Skeletal muscle cell (primary cell): Measurements from ENCODE around the gene IL15RA.
"Not testable (repeated sequence)": the region's sequence is repeated elsewhere in the genome, so short reads cannot be mapped to it uniquely, and the experiment has no call there.

ENCODE experiments used
- DNase-seq: peaks from one replicate; pipeline ENCODE4 v3.0.0-alpha.2; 2010; ENCODE audit warnings: low read depth
- H3K4me3 ChIP-seq: 2 replicates; pipeline ENCODE4 v1.5.1; 2011; ENCODE audit warnings: low read depth, mild to moderate bottlenecking, control low read depth, low read length, moderate library complexity

IL15RA gene

GRCh38 chr10:5958675-5959074 lies 18.7 kb downstream of the IL15RA start:
- no peak for DNase-seq
- H3K4me3 ChIP-seq, result no peak overlapping the region

GRCh38 chr10:5958077-5958476 lies 19.3 kb downstream of the IL15RA start:
- no peak for DNase-seq
- no peak overlapping the region for H3K4me3 ChIP-seq

GRCh38 chr10:5956146-5956936 lies 21.0 kb downstream of the IL15RA start:
- no peak overlapping the region for H3K4me3 ChIP-seq
- no peak for DNase-seq

- DNase-seq, result no peak
- no peak overlapping the region for H3K4me3 ChIP-seq
Measured at GRCh38 chr10:5953676-5954075, 23.7 kb downstream of the IL15RA start.

GRCh38 chr10:5952731-5953385 lies 24.5 kb downstream of the IL15RA start:
- no peak for DNase-seq
- H3K4me3 ChIP-seq, result no peak overlapping the region

GRCh38 chr10:5951721-5952407 lies 25.5 kb downstream of the IL15RA start:
- H3K4me3 ChIP-seq, result no peak overlapping the region
- no peak for DNase-seq

- H3K4me3 ChIP-seq, result no peak overlapping the region
- DNase-seq, result no peak
Measured at GRCh38 chr10:5951167-5951711, 26.1 kb downstream of the IL15RA start.

- DNase-seq, result no peak
Measured at GRCh38 chr10:5949009-5949759, 28.2 kb downstream of the IL15RA start.

GRCh38 chr10:5948208-5948585 lies 29.1 kb downstream of the IL15RA start:
- H3K4me3 ChIP-seq, result no peak overlapping the region
- no peak for DNase-seq

More at GRCh38 chr10:5949009-5949759, 28.2 kb downstream of the IL15RA start:
- no peak overlapping the region for H3K4me3 ChIP-seq

GRCh38 chr10:5947471-5948207 lies 29.7 kb downstream of the IL15RA start:
- no peak overlapping the region for H3K4me3 ChIP-seq
- no peak for DNase-seq

GRCh38 chr10:5946786-5947185 lies 30.6 kb downstream of the IL15RA start:
- H3K4me3 ChIP-seq, result no peak overlapping the region
- no peak for DNase-seq

GRCh38 chr10:5946419-5946775 lies 30.9 kb downstream of the IL15RA start:
- not testable (repeated sequence) for H3K4me3 ChIP-seq, DNase-seq

GRCh38 chr10:5945561-5946418 lies 31.6 kb downstream of the IL15RA start:
- no peak overlapping the region for H3K4me3 ChIP-seq
- DNase-seq, result peak; percentile 80

- no peak overlapping the region for H3K4me3 ChIP-seq
- no peak for DNase-seq
Measured at GRCh38 chr10:5945190-5945509, 32.2 kb downstream of the IL15RA start.

- H3K4me3 ChIP-seq, result no peak overlapping the region
- DNase-seq, result peak; percentile 99
Measured at GRCh38 chr10:5944389-5945189, 32.8 kb downstream of the IL15RA start.

- DNase-seq, result no peak
- no peak overlapping the region for H3K4me3 ChIP-seq
Measured at GRCh38 chr10:5943536-5943935, 33.8 kb downstream of the IL15RA start.

GRCh38 chr10:5942474-5942873 lies 34.9 kb downstream of the IL15RA start:
- DNase-seq, result no peak
- H3K4me3 ChIP-seq, result no peak overlapping the region
